ENCODE data around the gene BIRC2.

DNA sequence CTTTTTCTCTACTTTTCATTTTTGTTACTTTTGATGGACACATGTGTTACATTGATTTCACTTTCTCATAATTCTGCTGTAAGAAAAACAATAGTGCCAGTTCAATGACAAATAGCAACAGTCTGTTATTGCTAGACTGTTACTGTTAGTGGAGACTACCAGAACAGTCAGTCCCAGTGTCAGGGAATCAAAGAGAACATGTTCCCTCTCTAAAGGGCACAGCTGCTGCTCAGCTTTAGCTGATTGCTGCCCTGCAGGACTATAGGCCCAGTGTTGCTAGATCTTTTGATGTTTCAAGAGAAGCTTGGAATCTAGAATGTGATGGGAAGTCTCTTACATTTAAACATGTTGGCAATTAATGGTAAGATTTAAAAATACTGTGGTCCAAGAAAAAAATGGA is 26.3 kb upstream of the BIRC2 start:
- TF ChIP-seq EZH2 (IDR thresholded peaks at IDR 0.05; ENCODE audit: borderline replicate concordance, low read length), result no peak
- TF ChIP-seq, protein P1, sequence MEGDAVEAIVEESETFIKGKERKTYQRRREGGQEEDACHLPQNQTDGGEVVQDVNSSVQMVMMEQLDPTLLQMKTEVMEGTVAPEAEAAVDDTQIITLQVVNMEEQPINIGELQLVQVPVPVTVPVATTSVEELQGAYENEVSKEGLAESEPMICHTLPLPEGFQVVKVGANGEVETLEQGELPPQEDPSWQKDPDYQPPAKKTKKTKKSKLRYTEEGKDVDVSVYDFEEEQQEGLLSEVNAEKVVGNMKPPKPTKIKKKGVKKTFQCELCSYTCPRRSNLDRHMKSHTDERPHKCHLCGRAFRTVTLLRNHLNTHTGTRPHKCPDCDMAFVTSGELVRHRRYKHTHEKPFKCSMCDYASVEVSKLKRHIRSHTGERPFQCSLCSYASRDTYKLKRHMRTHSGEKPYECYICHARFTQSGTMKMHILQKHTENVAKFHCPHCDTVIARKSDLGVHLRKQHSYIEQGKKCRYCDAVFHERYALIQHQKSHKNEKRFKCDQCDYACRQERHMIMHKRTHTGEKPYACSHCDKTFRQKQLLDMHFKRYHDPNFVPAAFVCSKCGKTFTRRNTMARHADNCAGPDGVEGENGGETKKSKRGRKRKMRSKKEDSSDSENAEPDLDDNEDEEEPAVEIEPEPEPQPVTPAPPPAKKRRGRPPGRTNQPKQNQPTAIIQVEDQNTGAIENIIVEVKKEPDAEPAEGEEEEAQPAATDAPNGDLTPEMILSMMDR (IDR thresholded peaks at IDR 0.05; ENCODE audit: low read length), result no peak

Data from OCI-LY1 (cell line).